Prostate gland (tissue), 2 donors: ENCODE data around the gene GLRA3. TPM values are rescaled to one million over a fixed set of nuclear protein-coding genes. Genes with fewer than 3 reads are reported as not detected.

Experiments
- DNase-seq: peaks from one replicate; pipeline ENCODE4 v3.0.0-alpha.2; 2019; ENCODE audit warnings: low spot score
- H3K27ac ChIP-seq, 2 donors: fragments of 200-600 bp; sonication (generic); 2 replicates each; pipeline ENCODE4 v1.5.1; 2017 to 2019
- H3K27me3 ChIP-seq: fragments of 200-600 bp; sonication (generic); replicated peaks from 2 replicates; pipeline ENCODE4 v1.5.1; 2019; ENCODE audit not compliant: insufficient read depth
- H3K36me3 ChIP-seq, 2 donors: fragments of 200-600 bp; sonication (generic); 1 replicate in 1 of 2; 2 replicates in 1 of 2; pipeline versions ENCODE4 v1.5.1 to v1.8.1; 2017 to 2019
- H3K4me1 ChIP-seq: fragments of 200-600 bp; sonication (generic); replicated peaks from 2 replicates; pipeline ENCODE4 v1.5.1; 2019
- H3K4me3 ChIP-seq, 2 donors: fragments of 200-600 bp; sonication (generic); 2 replicates each; pipeline ENCODE4 v1.5.1; 2017 to 2019
- H3K9me3 ChIP-seq: fragments of 200-600 bp; sonication (generic); 2 replicates; pipeline ENCODE4 v1.5.1; 2017
- POLR2A ChIP-seq: fragments of 450-650 bp; IDR thresholded peaks from one replicate; pipeline ENCODE4 v1.6.1; 2016; ENCODE audit warnings: antibody characterized with exemption, mild to moderate bottlenecking
- POLR2AphosphoS5 ChIP-seq: sonication (generic); formaldehyde crosslinking; IDR thresholded peaks from one replicate; pipeline ENCODE4 v1.6.1; 2017; ENCODE audit warnings: antibody characterized with exemption
- WGBS: methylation state at CpG from one replicate; pipeline ENCODE4 v1.1.5; 2018; 5-methylcytosine and 5-hydroxymethylcytosine counted together
- intact Hi-C: fragments of 100-400 bp; cut with DNase I; formaldehyde crosslinking; loops from one replicate; pipeline ENCODE4 v1.14.2; 2022
- total RNA-seq, 2 donors: library from RNA; depleted of rRNA; stranded (reverse); fragments of >200 nt; gene quantifications; one replicate each; pipeline ENCODE4 v1.1.0, GENCODE V29; 2016
- TF ChIP-seq, protein P1 (sequence below), 4 experiments: fragments of 200-600 bp in 2 of 4; fragments of 450-650 bp in 2 of 4; sonication (generic) in 2 of 4; IDR thresholded peaks; 1 replicate in 3 of 4; 2 replicates in 1 of 4; pipeline ENCODE4 v1.5.1; 2016 to 2019; ENCODE audit warnings: antibody characterized with exemption in 4 of 4, mild to moderate bottlenecking in 2 of 4, moderate library complexity in 2 of 4

Gene GLRA3
- total RNA-seq, 2 donors from 2014 or later: 0.17 TPM; not detected in 1

DNA sequence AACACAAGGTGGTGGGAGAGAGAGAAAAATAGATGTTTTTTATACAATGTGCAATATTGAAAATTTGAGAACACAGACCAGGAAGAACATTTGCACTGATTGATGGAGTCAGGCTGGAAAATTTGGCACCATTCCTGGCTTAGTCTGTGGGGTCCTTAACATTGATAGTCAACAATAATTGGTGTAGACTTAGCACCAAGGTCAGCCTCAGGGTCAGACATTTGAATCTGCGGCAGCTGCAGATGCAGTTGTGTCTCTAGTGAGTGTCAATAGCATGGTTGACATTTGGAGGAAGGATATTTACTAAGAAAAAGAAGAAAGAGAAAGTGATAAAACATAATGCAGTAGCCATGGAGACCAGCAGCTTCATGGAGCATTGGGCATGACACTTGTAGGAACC, 31.5 kb upstream of the GLRA3 start:
- no peak for TF ChIP-seq POLR2AphosphoS5
- Histone ChIP-seq H3K27me3 (no peaks in the 10 kb centered on the region), H3K4me3 (no peak overlapping the region), H3K4me1 (no peaks in the 10 kb centered on the region), H3K27ac (no peak overlapping the region), H3K36me3 (no peaks in the 10 kb centered on the region), H3K9me3 (no peaks in the 10 kb centered on the region)
- no peak for DNase-seq
- intact Hi-C loops: no loop called here
- 77% methylated on average over 1 of the region's 1 CpG for WGBS

DNA sequence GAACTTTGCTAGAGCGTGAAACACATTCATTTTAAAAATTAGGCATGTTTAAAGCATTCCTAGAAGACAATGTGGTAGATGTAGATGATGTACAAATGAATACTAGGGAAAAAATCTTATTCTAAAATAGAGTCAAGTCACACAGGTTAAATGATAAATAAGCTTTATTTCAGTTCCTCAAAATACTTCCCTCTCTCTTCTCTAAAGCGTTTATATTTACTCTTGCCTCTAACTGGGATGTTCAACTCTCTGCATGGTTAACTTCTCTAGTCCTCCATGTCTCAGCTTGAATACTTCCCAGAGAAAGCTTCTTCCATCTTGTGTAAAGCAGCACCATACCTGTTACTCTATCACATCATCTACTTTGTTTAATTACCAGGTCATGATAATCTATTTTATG, 30.9 kb upstream of the GLRA3 start:
- no peaks in the 10 kb centered on the region for H3K4me1 ChIP-seq
- no peak overlapping the region for H3K4me3 ChIP-seq
- DNase-seq: no peak
- TF ChIP-seq POLR2AphosphoS5 (no peak), POLR2A (no peak)
- TF ChIP-seq, protein P1, sequence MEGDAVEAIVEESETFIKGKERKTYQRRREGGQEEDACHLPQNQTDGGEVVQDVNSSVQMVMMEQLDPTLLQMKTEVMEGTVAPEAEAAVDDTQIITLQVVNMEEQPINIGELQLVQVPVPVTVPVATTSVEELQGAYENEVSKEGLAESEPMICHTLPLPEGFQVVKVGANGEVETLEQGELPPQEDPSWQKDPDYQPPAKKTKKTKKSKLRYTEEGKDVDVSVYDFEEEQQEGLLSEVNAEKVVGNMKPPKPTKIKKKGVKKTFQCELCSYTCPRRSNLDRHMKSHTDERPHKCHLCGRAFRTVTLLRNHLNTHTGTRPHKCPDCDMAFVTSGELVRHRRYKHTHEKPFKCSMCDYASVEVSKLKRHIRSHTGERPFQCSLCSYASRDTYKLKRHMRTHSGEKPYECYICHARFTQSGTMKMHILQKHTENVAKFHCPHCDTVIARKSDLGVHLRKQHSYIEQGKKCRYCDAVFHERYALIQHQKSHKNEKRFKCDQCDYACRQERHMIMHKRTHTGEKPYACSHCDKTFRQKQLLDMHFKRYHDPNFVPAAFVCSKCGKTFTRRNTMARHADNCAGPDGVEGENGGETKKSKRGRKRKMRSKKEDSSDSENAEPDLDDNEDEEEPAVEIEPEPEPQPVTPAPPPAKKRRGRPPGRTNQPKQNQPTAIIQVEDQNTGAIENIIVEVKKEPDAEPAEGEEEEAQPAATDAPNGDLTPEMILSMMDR (IDR thresholded peaks at IDR 0.05): no peak
- H3K27me3 ChIP-seq: no peaks in the 10 kb centered on the region
- WGBS: 65% methylated on average over 2 of the region's 2 CpGs
- H3K36me3 ChIP-seq: no peaks in the 10 kb centered on the region
- intact Hi-C loops: no loop called here
- H3K9me3 ChIP-seq: no peaks in the 10 kb centered on the region
- no peak overlapping the region for H3K27ac ChIP-seq

DNA sequence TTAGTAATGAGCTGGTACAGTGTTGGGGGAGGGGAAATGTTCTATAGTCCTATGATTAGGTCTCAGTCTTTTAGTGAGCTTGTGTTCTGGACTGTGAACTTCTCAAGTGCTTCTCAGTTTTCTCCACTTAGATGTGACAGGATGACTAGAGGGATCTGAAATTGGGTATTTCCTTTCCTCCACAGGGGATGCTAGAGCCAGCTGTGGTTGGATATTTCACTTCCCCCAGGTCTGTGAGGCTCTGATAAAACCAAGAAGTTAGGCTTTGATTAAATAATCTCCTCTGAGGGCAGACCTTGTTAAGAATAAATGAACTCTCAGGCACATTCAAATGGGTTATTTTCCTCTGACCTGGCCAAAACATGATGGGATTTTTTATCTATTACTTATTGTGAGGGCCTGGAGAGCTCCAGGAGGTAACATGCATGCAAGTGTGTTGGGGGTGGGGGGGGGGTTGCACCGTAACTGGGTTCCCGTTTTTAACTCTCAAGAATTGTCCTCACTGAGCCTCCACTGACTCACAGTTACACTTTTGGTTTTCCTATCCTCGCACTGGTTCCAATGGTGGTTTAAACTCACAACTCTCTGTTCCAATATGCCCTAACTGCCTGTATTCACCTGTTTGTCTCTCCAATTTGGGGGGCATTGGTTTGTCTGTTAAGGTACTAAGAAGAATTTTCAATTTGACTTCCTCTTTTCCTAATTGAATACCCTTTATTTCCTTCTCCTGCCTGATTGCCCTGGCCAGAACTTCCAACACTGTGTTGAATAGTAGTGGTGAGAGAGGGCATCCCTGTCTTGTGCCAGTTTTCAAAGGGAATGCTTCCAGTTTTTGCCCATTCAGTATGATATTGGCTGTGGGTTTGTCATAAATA, 28.1 kb upstream of the GLRA3 start:
- Histone ChIP-seq H3K9me3 (no peaks in the 10 kb centered on the region), H3K27ac (no peak overlapping the region), H3K27me3 (no peaks in the 10 kb centered on the region), H3K4me1 (no peaks in the 10 kb centered on the region), H3K4me3 (no peak overlapping the region), H3K36me3 (no peaks in the 10 kb centered on the region)
- no peak for DNase-seq
- no peak for TF ChIP-seq POLR2A
- 68% methylated on average over 3 of the region's 3 CpGs for WGBS
- intact Hi-C loops: no loop called here

DNA sequence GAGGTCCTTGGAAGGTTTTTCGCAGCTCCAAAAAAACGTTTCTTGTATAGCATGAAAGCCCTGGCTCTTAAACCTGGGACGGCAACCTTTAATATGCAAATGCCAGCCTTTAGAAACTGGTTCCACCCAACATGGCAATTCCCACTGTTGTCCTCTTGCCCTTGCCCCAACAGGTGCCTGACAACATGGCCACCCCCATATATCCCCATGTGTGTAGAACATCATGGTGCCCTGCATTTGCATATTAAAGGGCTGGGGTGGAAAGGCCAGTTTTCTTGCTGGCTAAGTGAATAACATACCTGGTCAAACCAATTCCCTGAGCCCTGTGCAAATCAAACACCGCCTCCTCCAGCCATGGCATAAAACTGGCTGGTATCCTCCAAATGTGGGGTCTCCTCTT, 26.0 kb upstream of the GLRA3 start:
- no peak overlapping the region for H3K4me3 ChIP-seq
- H3K4me1 ChIP-seq: no peaks in the 10 kb centered on the region
- no peaks in the 10 kb centered on the region for H3K36me3 ChIP-seq
- WGBS: 49% methylated on average over 4 of the region's 4 CpGs
- no peaks in the 10 kb centered on the region for H3K27me3 ChIP-seq
- TF ChIP-seq POLR2A: no peak
- TF ChIP-seq, protein P1 (IDR thresholded peaks at IDR 0.05): no peak
- no peak for TF ChIP-seq POLR2AphosphoS5
- no peak overlapping the region for H3K27ac ChIP-seq
- no peaks in the 10 kb centered on the region for H3K9me3 ChIP-seq
- intact Hi-C loops: no loop called here
- DNase-seq: no peak

DNA sequence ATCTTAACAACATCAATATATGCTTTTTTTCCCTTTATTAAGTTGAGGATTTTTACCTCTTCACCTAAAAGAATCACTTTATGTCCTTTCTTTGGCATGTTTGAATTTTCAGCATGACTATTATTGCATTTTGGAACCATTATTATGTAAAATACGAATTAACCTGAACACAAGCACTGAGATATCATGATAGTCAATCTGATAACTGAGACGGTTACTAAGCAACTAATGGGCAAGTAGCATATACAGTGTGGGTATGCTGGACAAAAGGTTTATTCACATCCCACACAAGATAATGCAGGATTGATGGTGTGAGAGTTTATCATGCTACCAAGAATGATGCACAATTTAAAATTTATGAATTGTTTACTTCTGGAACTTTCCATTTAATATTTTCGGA, 24.6 kb upstream of the GLRA3 start:
- 52% methylated on average over 3 of the region's 3 CpGs for WGBS
- no peaks in the 10 kb centered on the region for H3K27me3 ChIP-seq
- DNase-seq: no peak
- no peak overlapping the region for H3K4me3 ChIP-seq
- intact Hi-C loops: no loop called here
- H3K9me3 ChIP-seq: no peaks in the 10 kb centered on the region
- TF ChIP-seq POLR2AphosphoS5 (no peak), POLR2A (no peak)
- TF ChIP-seq, protein P1 (IDR thresholded peaks at IDR 0.05): no peak
- no peaks in the 10 kb centered on the region for H3K4me1 ChIP-seq
- H3K36me3 ChIP-seq: no peaks in the 10 kb centered on the region
- H3K27ac ChIP-seq: no peak overlapping the region

DNA sequence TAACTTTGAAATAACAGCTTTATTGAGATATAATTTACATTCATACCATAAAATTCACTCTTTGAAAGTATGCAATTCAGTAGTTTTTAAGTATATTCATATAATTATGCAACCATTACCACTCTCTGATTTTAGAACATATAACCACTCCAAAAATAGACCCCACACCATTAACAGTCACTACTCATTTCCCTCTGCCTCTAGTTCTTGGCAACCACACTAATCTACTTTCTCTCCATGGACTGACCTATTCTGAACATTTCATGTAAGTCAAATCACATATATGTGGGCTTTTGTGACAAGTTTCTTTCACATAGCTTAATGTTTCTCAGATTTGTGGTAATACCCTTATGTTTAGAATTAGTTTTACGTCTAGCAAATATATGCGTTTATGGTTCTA, 19.5 kb upstream of the GLRA3 start:
- no peak for DNase-seq
- 90% methylated on average over 2 of the region's 2 CpGs for WGBS
- Histone ChIP-seq H3K27ac (no peak overlapping the region), H3K4me3 (no peak overlapping the region), H3K36me3 (no peaks in the 10 kb centered on the region), H3K9me3 (no peaks in the 10 kb centered on the region), H3K27me3 (no peaks in the 10 kb centered on the region), H3K4me1 (no peaks in the 10 kb centered on the region)
- TF ChIP-seq POLR2AphosphoS5: no peak
- TF ChIP-seq, protein P1 (IDR thresholded peaks at IDR 0.05): no peak
- TF ChIP-seq POLR2A: no peak
- intact Hi-C loops: no loop called here
